HUES64 (cell line): ENCODE measurements around the gene CCDC60.

ENCODE experiments used
- H3K27ac ChIP-seq: 2 replicates; pipeline ENCODE4 v1.7.0; 2013; ENCODE audit warnings: low read depth, low read length, inconsistent platforms
- H3K27me3 ChIP-seq: 2 replicates; pipeline ENCODE4 v1.6.1; 2013; ENCODE audit warnings: mild to moderate bottlenecking, low read length; ENCODE audit not compliant: insufficient read depth
- H3K36me3 ChIP-seq: 2 replicates; pipeline ENCODE4 v1.6.1; 2013; ENCODE audit warnings: mild to moderate bottlenecking, low read length; ENCODE audit not compliant: insufficient read depth
- H3K4me1 ChIP-seq: 2 replicates; pipeline ENCODE4 v1.6.1; 2013; ENCODE audit warnings: mild to moderate bottlenecking, low read length, moderate library complexity; ENCODE audit not compliant: insufficient read depth
- H3K4me3 ChIP-seq: 2 replicates; pipeline ENCODE4 v1.5.1; 2013; ENCODE audit warnings: mild to moderate bottlenecking, low read length, moderate library complexity
- H3K9ac ChIP-seq: 2 replicates; pipeline ENCODE4 v1.6.1; 2013; ENCODE audit warnings: mild to moderate bottlenecking, low read depth, low read length
- H3K9me3 ChIP-seq: 2 replicates; pipeline ENCODE4 v1.6.1; 2013; ENCODE audit warnings: low read depth, low read length; ENCODE audit not compliant: insufficient read depth
- WGBS: fragments of 150-250, 120-280 bp; methylation state at CpG from one replicate; pipeline ENCODE4 v1.1.7; 2013; ENCODE audit warnings: missing lambda C conversion rate; 5-methylcytosine and 5-hydroxymethylcytosine counted together

Gene CCDC60

DNA sequence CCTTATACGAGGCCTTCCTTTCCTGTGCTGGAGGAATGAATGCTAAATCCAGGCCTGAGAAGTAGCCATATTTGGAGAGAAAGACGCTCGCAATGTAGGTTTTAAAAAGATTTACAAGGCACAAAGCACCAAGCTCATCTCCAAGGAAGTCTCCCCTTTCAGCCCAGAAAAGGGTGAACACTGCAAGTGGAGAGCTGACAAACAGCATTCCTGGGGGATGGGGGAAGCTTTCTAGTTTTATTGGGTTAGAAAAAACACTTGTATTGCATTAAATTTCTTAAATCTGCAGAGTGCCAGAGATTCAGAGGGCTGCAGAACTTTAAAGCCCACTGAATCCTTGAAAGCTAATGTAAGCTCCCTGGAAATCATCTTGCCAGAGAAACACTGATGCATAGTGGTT, 34.6 kb downstream of the CCDC60 start:
- no peaks in the 10 kb centered on the region for H3K9me3 ChIP-seq
- H3K27ac ChIP-seq: no peak overlapping the region
- WGBS: 95% methylated on average over 3 of the region's 3 CpGs
- no peak overlapping the region for H3K9ac ChIP-seq
- H3K4me3 ChIP-seq: no peak overlapping the region
- H3K4me1 ChIP-seq: peaks cover 29% of the 10 kb centered on the region
- H3K36me3 ChIP-seq: no peaks in the 10 kb centered on the region
- no peaks in the 10 kb centered on the region for H3K27me3 ChIP-seq

DNA sequence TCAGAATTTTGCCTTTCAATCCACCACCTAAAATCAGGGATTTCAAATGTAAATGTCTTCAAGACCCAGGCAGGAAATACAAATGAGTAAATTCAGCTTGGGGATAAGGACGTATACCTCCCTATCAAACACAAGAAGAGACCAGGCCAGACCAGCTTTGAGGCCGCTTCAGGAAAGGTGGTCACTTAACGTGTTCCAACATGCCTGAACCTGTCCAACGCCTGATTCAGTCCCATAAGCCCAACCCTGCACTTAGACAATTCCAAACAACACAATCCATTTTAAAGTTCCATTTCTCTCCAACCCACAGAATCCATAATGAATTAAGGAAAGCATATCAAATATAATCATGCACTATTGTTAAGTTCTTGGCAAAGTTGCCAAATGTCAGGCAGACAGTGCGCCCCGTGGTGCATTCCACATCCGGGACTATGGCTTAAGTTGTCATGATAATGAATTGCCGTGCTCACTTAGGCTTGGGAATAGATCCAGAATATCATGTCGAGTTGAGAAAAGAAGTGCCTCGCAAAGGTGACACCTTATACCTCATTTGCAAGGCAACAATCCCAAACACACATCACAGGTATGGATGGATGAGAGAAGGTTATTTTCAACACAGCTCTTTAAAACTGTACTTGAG, 35.5 kb downstream of the CCDC60 start:
- H3K36me3 ChIP-seq: no peaks in the 10 kb centered on the region
- H3K9me3 ChIP-seq: no peaks in the 10 kb centered on the region
- no peak overlapping the region for H3K4me3 ChIP-seq
- peaks cover 24% of the 10 kb centered on the region for H3K4me1 ChIP-seq
- H3K27ac ChIP-seq: no peak overlapping the region
- 83% methylated on average over 9 of the region's 10 CpGs for WGBS
- no peaks in the 10 kb centered on the region for H3K27me3 ChIP-seq
- no peak overlapping the region for H3K9ac ChIP-seq

DNA sequence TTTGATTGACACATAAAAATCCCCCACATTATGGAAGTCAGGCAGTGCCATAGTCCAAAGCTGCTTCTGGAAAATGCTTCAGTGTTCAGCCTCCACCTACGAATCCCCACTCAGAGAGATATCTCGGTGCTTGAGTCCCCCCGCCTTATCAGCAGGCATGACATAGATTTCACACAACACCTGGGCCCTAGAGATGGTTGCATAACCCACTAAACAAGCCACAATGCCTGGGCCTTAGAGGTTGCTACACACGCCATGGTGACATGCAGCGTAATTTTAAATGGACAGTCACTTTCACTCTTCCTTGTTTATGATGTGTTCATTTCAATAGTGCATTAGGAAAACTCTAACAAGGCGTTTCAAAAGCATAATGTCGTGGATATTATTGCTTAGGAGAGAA, 38.0 kb downstream of the CCDC60 start:
- Histone ChIP-seq H3K27me3 (no peaks in the 10 kb centered on the region), H3K4me1 (peaks cover 20% of the 10 kb centered on the region), H3K27ac (no peak overlapping the region), H3K36me3 (no peaks in the 10 kb centered on the region), H3K4me3 (no peak overlapping the region), H3K9me3 (no peaks in the 10 kb centered on the region), H3K9ac (no peak overlapping the region)
- WGBS: 88% methylated on average over 7 of the region's 7 CpGs

DNA sequence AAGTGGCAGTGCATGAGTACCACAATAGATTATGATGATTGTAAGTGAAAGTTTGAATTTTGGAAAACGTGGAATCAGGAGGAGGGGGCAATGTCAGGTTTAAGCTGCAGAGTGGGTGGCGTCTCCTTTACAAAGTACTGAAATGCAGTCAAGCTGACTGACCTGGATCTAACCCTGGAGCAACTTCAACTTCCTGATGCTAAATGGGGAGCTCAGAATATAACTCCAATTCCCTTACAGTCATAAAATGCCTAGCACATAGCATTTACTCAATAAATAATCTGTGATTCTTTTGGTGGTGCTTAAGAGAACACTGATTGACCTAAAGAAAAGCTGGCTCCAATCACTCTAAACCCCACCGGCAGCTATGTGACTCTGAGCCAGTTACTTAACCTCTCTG, 38.5 kb downstream of the CCDC60 start:
- H3K27me3 ChIP-seq: no peaks in the 10 kb centered on the region
- H3K4me3 ChIP-seq: no peak overlapping the region
- no peak overlapping the region for H3K9ac ChIP-seq
- H3K9me3 ChIP-seq: no peaks in the 10 kb centered on the region
- 90% methylated on average over 3 of the region's 3 CpGs for WGBS
- H3K27ac ChIP-seq: no peak overlapping the region
- no peaks in the 10 kb centered on the region for H3K36me3 ChIP-seq
- H3K4me1 ChIP-seq: peaks cover 20% of the 10 kb centered on the region

DNA sequence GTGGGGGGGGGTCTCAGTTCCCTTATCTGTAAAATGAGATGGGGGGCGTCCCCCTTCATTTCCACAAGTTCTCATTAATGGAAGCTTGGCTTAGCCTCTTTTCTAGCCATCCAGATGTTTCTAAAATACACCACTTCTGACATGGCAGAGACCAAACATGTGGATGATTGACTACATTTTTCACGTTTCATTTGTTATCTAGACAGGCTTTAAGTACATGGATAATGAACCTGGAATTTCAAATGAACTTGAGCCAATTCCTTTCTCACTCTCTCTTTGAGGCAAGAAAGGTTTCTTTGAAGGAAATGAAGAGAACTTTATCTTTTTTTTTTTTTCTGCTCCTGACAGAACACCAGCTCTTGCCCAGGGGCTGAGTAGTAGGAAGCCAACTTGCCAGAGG, 39.1 kb downstream of the CCDC60 start:
- WGBS: 100% methylated on average over 2 of the region's 2 CpGs
- Histone ChIP-seq H3K4me3 (no peak overlapping the region), H3K27ac (no peak overlapping the region), H3K36me3 (no peaks in the 10 kb centered on the region), H3K27me3 (no peaks in the 10 kb centered on the region), H3K9me3 (no peaks in the 10 kb centered on the region), H3K4me1 (peaks cover 15% of the 10 kb centered on the region), H3K9ac (no peak overlapping the region)

DNA sequence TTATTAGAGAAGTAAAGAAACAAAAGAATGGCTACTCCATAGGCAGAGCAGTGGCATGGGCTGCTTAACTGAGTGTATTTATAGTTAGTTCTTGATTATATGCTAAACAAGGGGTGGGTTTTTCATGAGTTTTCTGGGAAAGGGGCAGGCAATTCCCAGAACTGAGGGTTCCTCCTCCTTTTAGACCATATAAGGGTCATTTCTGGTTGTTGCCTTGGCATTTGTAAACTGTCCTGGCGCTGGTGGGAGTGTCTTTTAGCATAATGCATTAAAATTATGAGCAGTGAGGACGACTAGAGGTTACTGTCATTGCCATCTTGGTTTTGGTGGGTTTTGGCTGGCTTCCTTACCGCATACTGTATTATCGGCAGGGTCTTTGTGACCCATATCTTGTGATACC, 40.1 kb downstream of the CCDC60 start:
- WGBS: 91% methylated on average over 4 of the region's 4 CpGs
- Histone ChIP-seq H3K4me3 (no peak overlapping the region), H3K27me3 (no peaks in the 10 kb centered on the region), H3K9ac (no peak overlapping the region), H3K27ac (no peak overlapping the region), H3K4me1 (peaks cover 6% of the 10 kb centered on the region), H3K9me3 (no peaks in the 10 kb centered on the region), H3K36me3 (no peaks in the 10 kb centered on the region)

DNA sequence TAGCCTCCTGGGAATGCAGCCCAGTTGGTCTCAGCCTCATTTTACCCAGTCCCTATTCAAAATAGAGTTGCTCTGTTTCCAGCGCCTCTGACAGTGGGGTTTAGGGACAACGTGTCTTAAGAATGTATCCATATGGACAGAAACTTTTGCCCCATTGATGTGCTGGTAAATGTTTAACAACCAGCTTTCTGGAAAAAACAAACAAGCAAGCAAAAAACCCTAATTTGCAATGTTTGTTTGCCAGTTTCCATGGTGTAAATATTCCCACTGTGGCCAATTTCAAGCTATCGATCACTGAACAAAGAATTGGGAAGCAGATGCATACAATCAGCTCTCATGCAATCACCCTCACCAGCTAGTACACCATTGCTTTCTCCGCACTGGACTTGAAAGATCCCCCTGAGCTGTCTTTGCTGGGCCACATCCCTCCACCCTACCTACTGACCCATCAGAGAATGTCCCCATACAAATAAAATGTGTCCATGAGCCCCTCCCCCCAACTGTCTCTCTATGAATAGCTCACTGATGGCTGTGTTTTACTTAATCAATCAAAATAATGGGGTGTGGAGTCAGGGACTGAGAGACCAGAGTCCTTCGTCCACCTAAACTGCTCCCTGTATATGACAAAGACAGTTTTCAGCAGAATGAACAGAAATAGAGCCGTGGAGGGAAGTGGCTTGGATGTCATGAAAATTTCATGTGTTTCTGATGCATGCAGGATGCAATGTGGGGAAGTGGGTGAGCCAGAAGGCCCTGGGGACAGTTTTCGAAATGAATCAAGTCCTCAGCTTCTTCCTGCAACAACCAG, 40.8 kb downstream of the CCDC60 start:
- Histone ChIP-seq H3K27me3 (no peaks in the 10 kb centered on the region), H3K9me3 (peaks cover 2% of the 10 kb centered on the region; the same call in 1 of the 2 replicates), H3K4me1 (no peaks in the 10 kb centered on the region), H3K36me3 (no peaks in the 10 kb centered on the region), H3K9ac (no peak overlapping the region), H3K27ac (no peak overlapping the region), H3K4me3 (no peak overlapping the region)
- WGBS: 90% methylated on average over 7 of the region's 7 CpGs

DNA sequence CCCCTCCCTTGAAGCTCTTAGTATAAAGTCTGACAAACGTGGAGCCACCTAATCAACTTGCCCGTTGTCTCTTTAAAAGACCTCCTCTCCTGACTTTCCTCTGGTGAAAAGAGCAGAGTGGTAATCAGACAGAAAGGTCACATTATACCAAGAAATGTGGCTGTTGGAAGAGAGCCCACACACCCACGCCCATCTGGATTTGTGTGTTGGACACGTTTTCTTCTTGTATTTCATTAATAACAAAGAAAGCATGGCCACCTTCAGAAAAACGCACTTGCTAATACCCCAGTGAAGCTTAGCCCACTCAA, 41.3 kb downstream of the CCDC60 start:
- H3K4me1 ChIP-seq: no peaks in the 10 kb centered on the region
- no peak overlapping the region for H3K27ac ChIP-seq
- no peak overlapping the region for H3K4me3 ChIP-seq
- peaks cover 2% of the 10 kb centered on the region; the same call in 1 of the 2 replicates for H3K9me3 ChIP-seq
- H3K36me3 ChIP-seq: no peaks in the 10 kb centered on the region
- H3K27me3 ChIP-seq: no peaks in the 10 kb centered on the region
- WGBS: 94% methylated on average over 5 of the region's 5 CpGs
- H3K9ac ChIP-seq: no peak overlapping the region

DNA sequence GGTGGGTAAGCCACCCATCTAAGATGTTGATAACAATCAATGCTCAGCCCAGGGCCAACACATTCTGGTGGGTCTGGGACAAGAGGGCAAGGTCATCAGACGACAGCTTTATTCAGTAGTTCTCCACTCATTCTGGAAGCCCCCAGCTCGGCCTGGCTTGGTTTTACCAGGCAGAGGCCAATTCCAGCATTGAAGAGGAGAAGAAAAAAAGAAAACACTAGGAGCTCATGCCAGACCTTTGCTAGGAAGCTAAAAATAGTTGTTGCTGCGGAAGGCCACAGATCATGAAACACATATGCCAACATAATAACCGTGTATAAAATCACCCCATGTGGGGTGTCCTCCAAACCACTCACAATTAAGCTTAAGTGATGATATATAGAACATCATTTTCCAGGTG, 44.4 kb downstream of the CCDC60 start:
- Histone ChIP-seq H3K4me1 (no peaks in the 10 kb centered on the region), H3K4me3 (no peak overlapping the region), H3K9me3 (peaks cover 2% of the 10 kb centered on the region; the same call in 1 of the 2 replicates), H3K36me3 (no peaks in the 10 kb centered on the region), H3K27me3 (no peaks in the 10 kb centered on the region), H3K9ac (no peak overlapping the region), H3K27ac (no peak overlapping the region)
- 92% methylated on average over 4 of the region's 4 CpGs for WGBS

DNA sequence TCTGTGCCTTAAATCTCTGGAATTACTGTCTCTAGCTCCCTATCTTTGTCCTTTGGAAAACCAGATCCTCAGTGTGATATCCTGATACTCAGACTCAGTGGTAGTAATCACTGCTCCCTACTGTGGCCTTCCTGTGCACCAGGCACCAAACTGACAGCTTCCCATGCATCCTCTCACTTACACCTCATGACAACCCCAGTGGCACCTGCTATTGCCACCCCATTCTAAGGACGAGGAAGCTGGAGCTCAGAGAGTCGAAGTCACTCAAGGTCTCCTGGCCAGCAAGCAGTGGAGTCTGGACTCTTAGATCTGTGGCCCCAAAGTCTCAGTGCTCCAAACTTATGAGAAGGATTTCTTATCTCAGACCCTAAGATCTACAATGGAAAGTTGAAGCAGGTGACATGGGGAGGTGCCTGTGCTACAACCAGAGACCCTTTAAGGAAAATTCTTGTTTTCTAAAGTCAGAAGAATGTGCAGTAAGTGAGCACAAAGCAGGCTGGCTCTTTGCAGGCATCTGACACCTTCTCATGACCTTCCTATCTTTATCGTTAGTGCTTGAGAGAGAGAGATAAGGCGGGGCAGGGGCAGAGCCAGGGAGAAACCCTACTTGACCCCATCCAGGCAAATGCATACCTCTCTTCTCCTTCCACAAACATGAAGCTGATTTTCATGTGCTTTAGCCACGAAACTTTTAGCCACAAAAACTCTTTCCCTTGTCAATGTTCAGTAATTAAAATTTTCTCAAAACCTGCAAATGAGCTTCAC, 47.1 kb downstream of the CCDC60 start:
- H3K4me3 ChIP-seq: no peak overlapping the region
- WGBS: 89% methylated on average over 5 of the region's 5 CpGs

DNA sequence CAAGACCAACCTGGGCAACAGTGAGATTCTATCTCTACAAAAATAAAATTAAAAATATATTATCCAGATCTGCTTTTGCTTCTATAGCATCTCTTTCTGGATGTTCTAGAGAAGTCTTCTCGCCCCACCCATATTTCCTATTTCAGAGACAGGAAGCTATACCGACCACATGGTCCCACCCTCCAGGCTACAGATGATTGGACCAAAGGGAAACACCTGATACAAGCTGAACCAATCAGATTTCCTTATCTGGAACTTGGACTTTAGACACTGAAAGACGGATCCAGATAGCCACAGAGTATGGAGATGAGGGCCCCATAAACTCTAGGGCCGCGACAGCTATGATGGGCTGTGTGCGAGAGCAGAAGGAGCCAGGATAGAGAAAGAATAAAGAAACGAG, 48.7 kb downstream of the CCDC60 start:
- H3K9ac ChIP-seq: no peak overlapping the region
- no peaks in the 10 kb centered on the region for H3K36me3 ChIP-seq
- H3K4me1 ChIP-seq: peaks cover 12% of the 10 kb centered on the region
- no peak overlapping the region for H3K4me3 ChIP-seq
- no peaks in the 10 kb centered on the region for H3K27me3 ChIP-seq
- no peak overlapping the region for H3K27ac ChIP-seq
- peaks cover 2% of the 10 kb centered on the region; the same call in 1 of the 2 replicates for H3K9me3 ChIP-seq
- 95% methylated on average over 7 of the region's 7 CpGs for WGBS

More for the DNA sequence above, 47.1 kb downstream of the CCDC60 start:
- Histone ChIP-seq H3K36me3 (no peaks in the 10 kb centered on the region), H3K4me1 (0 out of 2 replicates have a peak, but pooled peaks cover 3% of the 10 kb centered on the region), H3K27ac (no peak overlapping the region), H3K9me3 (peaks cover 2% of the 10 kb centered on the region; the same call in 1 of the 2 replicates), H3K27me3 (no peaks in the 10 kb centered on the region), H3K9ac (no peak overlapping the region)
